ENCODE measurements around the gene FMN1.

The FMN1 gene

GRCh38 chr15:32878869-32879805 is 315.4 kb downstream of the FMN1 start:
- no peak for DNase-seq

DNA sequence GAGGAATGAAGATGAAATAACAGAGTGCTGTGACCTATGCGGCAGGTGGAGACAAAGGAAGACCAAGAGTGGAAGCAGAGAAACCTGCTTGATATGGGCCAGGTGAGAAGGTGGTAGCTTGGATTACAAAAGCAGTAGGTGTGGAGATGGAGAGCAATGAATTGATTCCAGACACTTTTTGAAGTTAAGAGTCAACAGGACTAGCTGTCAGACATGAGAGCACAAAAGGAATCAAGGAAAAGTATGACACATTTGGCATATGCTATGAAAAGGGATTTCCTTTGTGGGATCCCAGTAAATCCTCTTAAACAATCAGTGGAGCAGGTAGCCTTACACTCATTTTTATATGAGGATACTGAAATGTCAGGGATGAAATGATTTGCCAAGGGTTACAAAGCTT is 316.2 kb downstream of the FMN1 start:
- no peak for DNase-seq

- peak; percentile 35 for DNase-seq
Observed at GRCh38 chr15:32877252-32878019, 317.1 kb downstream of the FMN1 start.

- DNase-seq, result peak; percentile 55
Observed at GRCh38 chr15:32873284-32874114, 321.0 kb downstream of the FMN1 start.

DNA sequence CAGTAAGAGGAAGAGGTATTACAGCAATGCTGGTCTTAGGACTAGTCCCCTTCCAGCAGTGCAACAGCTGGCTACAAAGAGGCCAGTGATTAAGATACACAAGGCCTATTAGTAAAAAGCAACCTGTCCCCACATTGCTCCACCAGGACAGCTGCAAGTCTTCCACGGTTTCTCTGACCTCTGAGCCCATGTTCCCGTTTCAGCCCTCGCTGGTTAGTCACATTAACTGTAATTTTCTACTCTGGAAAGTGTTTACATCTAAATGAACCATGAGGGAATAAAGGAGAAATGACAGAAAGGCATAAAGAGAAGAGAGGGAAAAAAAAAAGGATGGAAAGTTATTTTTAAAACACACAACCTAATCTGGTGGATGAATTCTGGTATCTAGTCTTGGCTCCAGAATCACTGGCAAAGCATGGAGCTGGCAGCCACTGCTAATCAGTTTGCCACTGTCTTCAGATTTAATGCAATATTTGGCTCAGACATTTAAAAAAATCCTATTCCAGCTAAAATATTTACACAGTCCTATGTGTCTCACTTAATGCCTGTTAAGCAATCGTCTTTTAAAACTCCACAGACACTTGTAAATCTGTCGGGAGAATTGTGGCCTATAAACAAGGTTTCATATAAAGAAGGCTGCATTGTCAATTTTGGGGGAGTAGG is 321.8 kb downstream of the FMN1 start:
- peak; percentile 39 for DNase-seq

GRCh38 chr15:32871883-32872282 is 322.6 kb downstream of the FMN1 start:
- DNase-seq, result peak; percentile 53

DNA sequence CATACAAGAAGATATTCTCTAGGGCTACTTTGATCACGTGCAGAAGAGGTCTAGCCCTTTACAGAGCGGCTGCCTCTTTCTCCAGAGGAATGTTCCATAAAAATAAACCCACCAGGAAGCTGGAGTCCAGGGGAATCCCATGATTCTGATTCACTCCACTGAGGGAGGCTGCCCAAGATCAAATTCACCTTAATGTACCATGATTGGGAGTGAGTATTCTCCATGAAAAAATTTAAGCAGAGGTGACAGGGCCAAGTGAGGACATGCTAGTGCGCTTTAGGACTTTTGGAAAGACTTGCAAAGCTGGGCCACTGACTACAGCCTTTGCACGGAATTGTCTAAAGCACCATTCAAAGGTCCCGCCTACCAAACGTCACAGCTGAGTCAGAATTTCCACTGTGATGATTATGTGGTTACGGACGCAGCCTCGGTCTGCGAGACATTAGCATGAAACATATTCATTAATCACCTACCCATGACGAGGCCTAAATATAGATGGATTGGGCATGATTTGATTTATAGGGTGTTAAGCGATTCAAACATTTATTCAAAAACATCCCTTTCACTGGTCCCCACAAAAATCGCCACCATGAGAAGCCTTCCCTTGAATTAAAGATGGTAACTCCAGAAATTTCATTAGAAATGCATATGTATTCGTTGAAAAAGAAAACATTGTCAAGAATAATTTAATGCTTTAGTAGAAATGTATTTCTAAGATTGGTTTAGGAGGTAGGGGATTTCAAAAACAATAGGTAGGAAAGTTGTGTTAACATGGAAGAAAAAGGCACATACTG is 324.1 kb downstream of the FMN1 start:
- peak; percentile 97 for DNase-seq

GRCh38 chr15:32869776-32870175 is 324.7 kb downstream of the FMN1 start:
- no peak for DNase-seq

DNA sequence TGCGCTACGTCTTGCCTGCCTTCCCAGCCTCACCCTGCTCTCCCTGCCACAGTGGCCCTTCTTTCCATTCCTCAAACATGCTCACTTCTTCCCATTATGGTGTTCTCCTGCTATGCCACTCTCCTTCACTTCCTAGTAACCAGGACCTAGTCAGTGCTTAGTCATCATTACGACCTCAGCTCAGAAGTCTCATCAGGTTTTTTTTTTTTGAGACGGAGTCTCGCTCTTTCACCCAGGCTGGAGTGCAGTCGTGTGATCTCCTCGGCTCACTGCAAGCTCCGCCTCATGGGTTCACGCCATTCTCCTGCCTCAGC is 327.2 kb downstream of the FMN1 start:
- peak; percentile 90 for DNase-seq

DNA sequence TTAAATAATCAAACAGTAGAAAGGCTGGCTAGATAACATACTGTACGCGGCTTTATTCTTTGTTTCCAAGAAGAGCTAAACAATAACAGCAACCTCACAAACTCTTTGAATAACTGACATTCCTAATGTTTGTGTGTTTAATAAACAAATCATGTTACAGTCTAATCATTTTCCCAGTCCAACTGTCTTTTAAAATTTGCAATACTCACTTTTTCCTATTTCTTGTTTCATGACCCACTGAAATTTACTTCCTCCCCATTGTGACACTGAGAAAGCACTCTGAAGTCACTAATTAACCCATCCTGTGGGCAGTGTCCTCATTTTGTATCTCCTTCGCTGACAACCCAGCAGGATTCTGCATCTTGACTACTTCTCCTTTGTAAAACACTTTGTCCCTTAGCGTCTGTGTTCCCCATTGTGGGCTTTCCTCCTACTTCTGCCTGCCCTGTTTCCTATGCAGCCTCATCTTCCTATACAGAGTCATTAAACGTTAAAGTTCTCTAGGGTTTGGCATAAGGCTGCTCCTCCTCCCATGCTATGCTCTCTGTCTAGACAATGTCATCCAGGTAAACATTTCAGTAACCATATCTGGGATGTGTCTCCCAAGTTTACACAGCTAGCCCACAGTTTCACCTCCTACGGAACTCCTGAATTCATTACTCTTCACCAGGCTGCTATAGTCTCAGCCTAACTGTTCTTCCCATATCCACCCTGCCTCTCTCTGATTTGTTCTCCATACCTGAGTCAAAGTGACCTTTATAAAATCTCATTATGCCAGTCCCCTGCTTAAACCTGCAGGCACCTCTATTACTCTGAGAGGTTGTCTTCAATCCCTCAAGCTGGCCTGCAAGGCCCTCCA is 327.8 kb downstream of the FMN1 start:
- peak; percentile 36 for DNase-seq

DNA sequence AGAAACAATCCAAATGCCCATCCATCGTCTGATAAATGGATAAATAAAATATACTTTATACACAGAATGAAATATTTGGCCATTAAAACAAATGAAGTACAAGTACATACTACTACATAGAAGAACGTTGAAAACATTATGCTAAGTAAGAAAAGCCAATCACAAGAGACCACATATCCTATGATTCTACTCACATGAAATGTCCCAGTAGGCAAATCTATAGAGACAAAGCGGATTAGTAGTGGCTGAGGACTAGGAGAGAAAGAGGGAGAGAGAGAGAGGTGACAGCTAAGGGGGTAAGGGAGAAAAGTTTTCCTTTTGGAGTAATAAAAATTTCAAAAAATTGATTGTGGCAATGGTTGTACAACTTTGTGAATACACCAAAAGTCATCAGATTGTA is 329.7 kb downstream of the FMN1 start:
- DNase-seq, result no peak

- no peak for DNase-seq
Observed at GRCh38 chr15:32864051-32864450, 330.5 kb downstream of the FMN1 start.

- peak; percentile 98 for DNase-seq
Observed at GRCh38 chr15:32861761-32862160, 332.8 kb downstream of the FMN1 start.

GRCh38 chr15:32861174-32861573 is 333.3 kb downstream of the FMN1 start:
- peak; percentile 54 for DNase-seq

DNA sequence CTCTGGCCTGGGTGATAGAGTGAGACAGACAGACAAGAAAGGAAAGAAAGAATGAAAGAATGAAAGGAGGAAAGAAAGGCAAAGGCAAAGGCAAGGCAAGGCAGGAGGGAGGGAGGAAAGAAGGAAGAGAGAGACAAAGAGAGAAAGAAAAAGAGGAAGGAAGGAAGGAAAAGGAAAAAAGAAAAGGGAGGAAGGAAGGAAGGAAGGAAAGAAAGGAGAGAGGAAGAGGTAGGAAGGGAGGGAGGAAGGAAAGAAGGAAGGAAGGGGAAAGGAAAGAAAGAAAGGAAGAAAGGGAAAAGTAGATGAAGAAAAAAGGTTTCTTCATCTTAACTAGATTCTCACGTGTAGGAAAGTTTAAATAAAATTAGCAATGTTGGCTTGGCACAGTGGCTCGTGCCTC is 334.5 kb downstream of the FMN1 start:
- DNase-seq, result no peak

- peak; percentile 79 for DNase-seq
Observed at GRCh38 chr15:32859251-32859650, 335.3 kb downstream of the FMN1 start.

- no peak for DNase-seq
Observed at GRCh38 chr15:32857732-32858131, 336.8 kb downstream of the FMN1 start.

GRCh38 chr15:32856753-32857152 is 337.8 kb downstream of the FMN1 start:
- peak; percentile 79 for DNase-seq

- DNase-seq, result peak; percentile 99
Observed at GRCh38 chr15:32855942-32856341, 338.6 kb downstream of the FMN1 start.

DNA sequence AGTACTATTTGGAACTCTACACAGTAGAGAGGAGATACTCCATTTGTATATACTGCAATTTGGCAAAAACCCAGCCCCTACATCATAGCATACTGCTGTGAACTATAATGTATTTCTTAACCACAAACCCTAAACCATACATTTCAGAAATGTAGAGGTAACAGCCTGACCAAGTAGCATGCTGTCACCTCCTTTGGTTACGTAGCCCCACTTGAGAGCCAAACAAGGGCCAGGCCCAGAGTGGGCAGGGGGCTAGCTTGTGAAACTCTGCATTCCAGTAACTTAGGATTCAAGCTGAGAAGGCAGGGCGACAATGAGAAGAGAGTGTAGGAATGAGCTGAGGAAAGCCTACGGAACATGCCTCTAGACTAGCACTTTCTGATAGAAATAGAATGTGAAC is 340.9 kb downstream of the FMN1 start:
- DNase-seq, result peak; percentile 93

DNA sequence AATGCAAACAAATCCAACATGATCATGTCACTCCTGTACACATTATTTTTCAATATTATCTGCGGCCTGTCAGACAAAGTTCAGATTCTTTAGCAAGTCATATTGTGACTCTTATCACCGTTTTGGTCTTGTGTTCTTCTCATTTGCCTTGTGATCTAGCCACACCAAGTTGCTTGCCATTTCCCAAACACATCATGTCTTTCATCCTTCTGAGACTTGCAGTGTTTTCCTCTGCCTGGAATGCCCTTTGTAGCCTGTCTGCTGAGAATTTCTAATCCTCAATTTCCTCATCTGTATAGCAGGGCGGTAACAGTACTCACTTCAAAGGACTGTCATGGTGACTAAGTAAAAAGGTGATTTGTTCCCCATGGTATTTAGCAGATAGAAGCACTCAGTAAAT is 341.7 kb downstream of the FMN1 start:
- DNase-seq, result no peak

All from fibroblast of skin of scalp (primary cell).